Measurements from ENCODE around the gene PSAPL1.

PSAPL1 gene

GRCh38 chr4:7381890-7382633 is 52.7 kb downstream of the PSAPL1 start:
- no peak for DNase-seq (ENCODE audit: low read depth)
- no peak overlapping the region for H3K4me3 ChIP-seq (ENCODE audit: low read depth, low read length)
- TF ChIP-seq, protein P1, sequence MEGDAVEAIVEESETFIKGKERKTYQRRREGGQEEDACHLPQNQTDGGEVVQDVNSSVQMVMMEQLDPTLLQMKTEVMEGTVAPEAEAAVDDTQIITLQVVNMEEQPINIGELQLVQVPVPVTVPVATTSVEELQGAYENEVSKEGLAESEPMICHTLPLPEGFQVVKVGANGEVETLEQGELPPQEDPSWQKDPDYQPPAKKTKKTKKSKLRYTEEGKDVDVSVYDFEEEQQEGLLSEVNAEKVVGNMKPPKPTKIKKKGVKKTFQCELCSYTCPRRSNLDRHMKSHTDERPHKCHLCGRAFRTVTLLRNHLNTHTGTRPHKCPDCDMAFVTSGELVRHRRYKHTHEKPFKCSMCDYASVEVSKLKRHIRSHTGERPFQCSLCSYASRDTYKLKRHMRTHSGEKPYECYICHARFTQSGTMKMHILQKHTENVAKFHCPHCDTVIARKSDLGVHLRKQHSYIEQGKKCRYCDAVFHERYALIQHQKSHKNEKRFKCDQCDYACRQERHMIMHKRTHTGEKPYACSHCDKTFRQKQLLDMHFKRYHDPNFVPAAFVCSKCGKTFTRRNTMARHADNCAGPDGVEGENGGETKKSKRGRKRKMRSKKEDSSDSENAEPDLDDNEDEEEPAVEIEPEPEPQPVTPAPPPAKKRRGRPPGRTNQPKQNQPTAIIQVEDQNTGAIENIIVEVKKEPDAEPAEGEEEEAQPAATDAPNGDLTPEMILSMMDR (conservative IDR thresholded peaks at IDR 0.05; ENCODE audit: low read depth, low read length), result no peak

DNA sequence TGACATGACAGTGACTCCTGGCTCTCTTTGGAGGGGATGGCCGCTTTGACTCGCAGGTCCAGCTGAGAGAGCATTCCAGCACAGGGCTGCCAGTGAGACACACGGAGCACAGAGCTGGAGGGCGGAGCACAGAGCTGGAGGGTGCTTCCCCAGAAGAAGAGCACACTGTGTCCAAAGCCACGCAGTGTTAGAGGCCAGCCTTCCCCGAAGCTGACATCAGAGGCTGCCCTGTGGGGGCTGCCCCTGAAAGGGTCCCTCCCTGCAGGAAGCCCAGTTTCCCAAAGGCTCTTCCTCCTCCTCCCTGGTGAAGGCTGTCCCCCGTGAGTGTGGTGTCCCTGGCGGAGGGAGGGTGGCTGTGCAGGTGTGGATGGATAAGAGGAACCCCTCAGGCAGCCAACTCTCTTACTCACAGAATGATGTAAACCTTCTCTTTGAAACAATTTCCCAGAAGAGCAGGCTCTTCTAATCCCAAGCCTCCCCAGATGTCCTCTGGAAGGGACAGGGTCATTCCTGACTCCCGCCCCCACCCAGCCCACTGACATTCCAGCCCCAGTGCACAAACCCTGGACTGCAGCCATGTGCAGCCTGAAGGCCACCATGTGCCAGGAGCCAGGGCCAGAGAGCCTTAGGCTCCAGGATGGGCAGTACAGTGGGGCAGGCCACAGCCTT is 53.4 kb downstream of the PSAPL1 start:
- TF ChIP-seq, protein P1 (conservative IDR thresholded peaks at IDR 0.05; ENCODE audit: low read depth, low read length), result no peak
- no peak overlapping the region for H3K4me3 ChIP-seq (ENCODE audit: low read depth, low read length)
- no peak for DNase-seq (ENCODE audit: low read depth)

Measured in choroid plexus epithelial cell (primary cell).